Spleen (tissue), 7 donors: ENCODE data around the gene PTGS1.

Experiments
- POLR2A ChIP-seq, 3 donors: fragments of 450-650 bp; IDR thresholded peaks; one replicate each; pipeline ENCODE4 v1.5.1; 2017; ENCODE audit warnings: antibody characterized with exemption in 3 of 3, mild to moderate bottlenecking in 1 of 3
- POLR2AphosphoS5 ChIP-seq, 3 donors: sonication (generic); formaldehyde crosslinking; IDR thresholded peaks; one replicate each; pipeline ENCODE4 v1.5.1; 2017; ENCODE audit warnings: antibody characterized with exemption in 3 of 3
- TF ChIP-seq, protein P1 (sequence below), 11 experiments: fragments of 200-600 bp in 7 of 11; fragments of 450-650 bp in 4 of 11; sonication (generic) in 4 of 11; IDR thresholded peaks in 8 of 11; conservative IDR thresholded peaks in 3 of 11; 1 replicate in 7 of 11; 2 replicates in 4 of 11; pipeline versions ENCODE4 v1.4.0 to v1.8.0; 2016 to 2021; ENCODE audit warnings: antibody characterized with exemption in 11 of 11, inconsistent platforms in 4 of 11, mild to moderate bottlenecking in 1 of 11
- donor health status: DM: no; HTN: no; CAD: no; lungs with moderate emphysema.
- donor health status: DM: no; HTN: no; CAD: no.
- donor health status: DM: no; HTN: no; CAD: no.

DNA sequence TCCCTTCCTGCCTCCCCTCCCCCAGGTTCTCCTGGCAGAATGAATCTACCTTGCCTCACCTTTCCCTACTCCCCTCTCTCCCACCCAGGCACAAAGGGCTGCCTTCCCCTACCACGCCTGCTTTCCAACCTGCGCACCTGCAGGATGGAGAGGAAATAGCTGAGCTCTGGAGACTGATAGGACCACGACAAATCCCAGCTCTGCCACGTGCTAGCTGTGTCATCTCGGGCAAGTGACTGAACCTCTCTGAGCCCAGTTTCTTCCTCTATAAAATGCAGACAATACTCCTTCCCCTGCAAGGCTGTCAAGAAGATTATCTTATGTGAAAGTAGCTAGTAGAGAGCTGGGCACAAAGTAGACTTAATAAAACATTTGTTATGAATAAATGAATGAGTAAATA, 31.2 kb upstream of the PTGS1 start:
- TF ChIP-seq, protein P1, sequence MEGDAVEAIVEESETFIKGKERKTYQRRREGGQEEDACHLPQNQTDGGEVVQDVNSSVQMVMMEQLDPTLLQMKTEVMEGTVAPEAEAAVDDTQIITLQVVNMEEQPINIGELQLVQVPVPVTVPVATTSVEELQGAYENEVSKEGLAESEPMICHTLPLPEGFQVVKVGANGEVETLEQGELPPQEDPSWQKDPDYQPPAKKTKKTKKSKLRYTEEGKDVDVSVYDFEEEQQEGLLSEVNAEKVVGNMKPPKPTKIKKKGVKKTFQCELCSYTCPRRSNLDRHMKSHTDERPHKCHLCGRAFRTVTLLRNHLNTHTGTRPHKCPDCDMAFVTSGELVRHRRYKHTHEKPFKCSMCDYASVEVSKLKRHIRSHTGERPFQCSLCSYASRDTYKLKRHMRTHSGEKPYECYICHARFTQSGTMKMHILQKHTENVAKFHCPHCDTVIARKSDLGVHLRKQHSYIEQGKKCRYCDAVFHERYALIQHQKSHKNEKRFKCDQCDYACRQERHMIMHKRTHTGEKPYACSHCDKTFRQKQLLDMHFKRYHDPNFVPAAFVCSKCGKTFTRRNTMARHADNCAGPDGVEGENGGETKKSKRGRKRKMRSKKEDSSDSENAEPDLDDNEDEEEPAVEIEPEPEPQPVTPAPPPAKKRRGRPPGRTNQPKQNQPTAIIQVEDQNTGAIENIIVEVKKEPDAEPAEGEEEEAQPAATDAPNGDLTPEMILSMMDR (IDR thresholded peaks at IDR 0.05 in 8 of 11, conservative IDR thresholded peaks at IDR 0.05 in 3 of 11): no peak
- TF ChIP-seq POLR2A (IDR thresholded peaks at IDR 0.05) (no peak), POLR2AphosphoS5 (IDR thresholded peaks at IDR 0.05) (no peak)
